GM18519 (cell line): ENCODE measurements around the gene ZNF593.

ENCODE experiments used
- ATAC-seq: cut with Tn5 transposase; IDR thresholded peaks from one replicate; pipeline ENCODE4 v1.9.1; 2021; ENCODE audit warnings: mild to moderate bottlenecking, moderate library complexity; ENCODE audit not compliant: unreplicated experiment, low FRiP score

Gene ZNF593

GRCh38 chr1:26168410-26169197 is 1.1 kb upstream of the ZNF593 start, which contains the start of gene C1orf232:
C1orf232 (minus strand) TSS chr1:26168963; CDS start chr1:26168499, 464 bp downstream.
- no peak for ATAC-seq

GRCh38 chr1:26169198-26169554 is 532 bp upstream of the ZNF593 start:
- no peak for ATAC-seq

GRCh38 chr1:26170472-26170821 is 739 bp downstream of the ZNF593 start:
- ATAC-seq = no peak

- ATAC-seq = no peak
These were observed 1.7 kb downstream of the ZNF593 start, which contains the start of gene ZNF593OS for GRCh38 chr1:26171084-26172072. ZNF593OS (minus strand) TSS chr1:26171832; CDS start chr1:26171661, 171 bp downstream.

GRCh38 chr1:26175346-26175745 is 5.6 kb downstream of the ZNF593 start:
- ATAC-seq = no peak

GRCh38 chr1:26177182-26177684 is 7.5 kb downstream of the ZNF593 start, which contains the start of gene CNKSR1:
CNKSR1 (plus strand) TSS chr1:26177491; CDS start chr1:26177548, 57 bp downstream.
- ATAC-seq = no peak

- no peak for ATAC-seq
These were observed 10.3 kb downstream of the ZNF593 start for GRCh38 chr1:26180010-26180506.

GRCh38 chr1:26181586-26182382 is 12.1 kb downstream of the ZNF593 start:
- ATAC-seq = no peak

- no peak for ATAC-seq
These were observed 12.6 kb downstream of the ZNF593 start for GRCh38 chr1:26182383-26182696.

- no peak for ATAC-seq
These were observed 14.4 kb downstream of the ZNF593 start for GRCh38 chr1:26184086-26184485.

- no peak for ATAC-seq
These were observed 15.2 kb downstream of the ZNF593 start for GRCh38 chr1:26184883-26185282.

- ATAC-seq = no peak
These were observed 18.2 kb downstream of the ZNF593 start for GRCh38 chr1:26187882-26188281.

- ATAC-seq = no peak
These were observed 18.8 kb downstream of the ZNF593 start for GRCh38 chr1:26188477-26188876.

GRCh38 chr1:26189331-26189730 is 19.6 kb downstream of the ZNF593 start:
- ATAC-seq = no peak

- ATAC-seq = no peak
These were observed 20.1 kb downstream of the ZNF593 start for GRCh38 chr1:26189751-26190275.

GRCh38 chr1:26190373-26190987 is 20.8 kb downstream of the ZNF593 start, which contains the start of gene CATSPER4:
CATSPER4 (plus strand) TSS chr1:26190602; CDS start chr1:26190628, 26 bp downstream.
- no peak for ATAC-seq

- ATAC-seq = no peak
These were observed 22.0 kb downstream of the ZNF593 start for GRCh38 chr1:26191739-26192138.

GRCh38 chr1:26195805-26196204 is 26.1 kb downstream of the ZNF593 start:
- ATAC-seq = no peak

- ATAC-seq = no peak
These were observed 27.6 kb downstream of the ZNF593 start for GRCh38 chr1:26197301-26197700.
